GM19099 (cell line): ENCODE results near the gene CAST.

ENCODE experiments used
- POLR2A ChIP-seq: IDR thresholded peaks from 3 replicates; pipeline ENCODE4 v1.6.1; 2011; ENCODE audit warnings: low read depth; ENCODE audit not compliant: insufficient read length; ENCODE audit errors: extremely low read depth

Gene CAST

DNA sequence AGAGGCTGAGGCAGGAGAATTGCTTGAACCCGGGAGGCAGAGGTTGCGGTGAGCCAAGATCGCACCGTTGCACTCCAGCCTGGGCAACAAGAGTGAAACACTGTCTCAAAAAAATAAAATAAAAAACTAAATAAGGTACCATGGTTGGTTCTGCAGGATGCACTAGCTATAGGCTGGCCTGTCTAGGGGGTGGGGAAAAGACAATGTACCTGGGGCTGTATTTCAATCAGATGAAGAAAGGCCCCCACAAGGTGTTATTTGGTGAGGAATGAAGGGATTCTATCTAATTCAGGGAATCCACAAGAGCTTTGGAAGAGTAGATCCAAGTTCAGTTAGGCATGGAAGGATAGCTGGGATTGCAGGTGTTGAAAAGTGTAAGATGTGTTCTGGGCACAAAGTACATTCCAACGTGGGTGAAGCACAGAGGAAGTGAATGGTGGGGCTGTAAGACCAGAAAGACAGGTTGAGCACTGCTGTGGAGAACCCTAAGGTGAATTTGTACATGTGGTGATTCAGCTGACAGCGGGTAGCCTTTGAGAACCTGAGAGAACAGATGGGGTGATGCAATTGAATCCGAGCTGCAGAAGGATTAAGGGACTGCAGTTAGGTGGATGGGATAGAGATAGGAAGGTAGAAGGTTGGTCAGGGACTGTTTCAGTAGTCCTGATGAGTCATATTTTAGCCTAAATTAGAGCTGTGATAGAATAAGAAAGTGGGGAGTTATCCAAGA, 71.8 kb downstream of the CAST start:
- TF ChIP-seq POLR2A, result no peak

- no peak for TF ChIP-seq POLR2A
These were observed 72.7 kb downstream of the CAST start for GRCh38 chr5:96734871-96735325.

GRCh38 chr5:96736937-96737336, 74.8 kb downstream of the CAST start:
- no peak for TF ChIP-seq POLR2A

GRCh38 chr5:96741106-96741505, 78.9 kb downstream of the CAST start:
- TF ChIP-seq POLR2A, result no peak

DNA sequence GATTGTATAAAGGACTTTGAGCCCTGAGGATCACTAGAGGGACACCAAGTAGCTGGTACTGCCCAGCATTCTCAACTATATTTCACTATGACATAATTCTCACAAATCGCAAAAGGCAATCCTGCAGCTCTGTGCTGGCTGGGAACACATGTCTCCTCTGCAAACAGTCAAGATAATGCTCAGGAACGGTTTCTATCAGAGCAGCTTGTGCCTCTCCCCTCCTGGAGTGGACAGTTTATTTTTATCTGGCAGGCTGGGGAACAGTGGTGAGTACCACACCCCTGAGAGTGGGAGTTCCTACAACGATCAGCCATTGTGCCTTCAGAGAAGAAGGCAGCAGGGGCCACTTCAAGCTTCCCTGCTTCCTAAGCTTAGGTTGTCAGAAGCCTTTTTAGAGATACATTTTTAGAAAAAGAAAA, 79.7 kb downstream of the CAST start:
- no peak for TF ChIP-seq POLR2A

DNA sequence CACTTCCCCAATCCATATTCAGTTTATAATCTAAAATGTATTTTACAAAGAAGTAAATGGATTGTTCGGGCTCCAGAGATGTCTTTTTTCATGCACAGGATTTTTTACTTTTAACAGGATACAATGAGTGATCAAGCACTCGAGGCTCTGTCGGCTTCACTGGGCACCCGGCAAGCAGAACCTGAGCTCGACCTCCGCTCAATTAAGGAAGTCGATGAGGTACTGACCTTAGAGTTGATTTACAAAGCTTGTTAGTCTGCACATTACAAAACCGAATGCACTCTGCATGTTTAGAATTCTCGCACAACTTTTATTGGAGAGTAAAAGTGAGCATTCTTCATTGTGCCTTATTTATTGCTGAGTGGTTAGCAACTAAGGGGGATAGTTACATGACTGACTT, 80.4 kb downstream of the CAST start:
- TF ChIP-seq POLR2A, result no peak

- no peak for TF ChIP-seq POLR2A
These were observed 81.0 kb downstream of the CAST start for GRCh38 chr5:96743065-96743768.

- no peak for TF ChIP-seq POLR2A
These were observed 81.6 kb downstream of the CAST start for GRCh38 chr5:96743805-96744204.

- TF ChIP-seq POLR2A, result no peak
These were observed 82.8 kb downstream of the CAST start for GRCh38 chr5:96745025-96745424.

- no peak for TF ChIP-seq POLR2A
These were observed 83.8 kb downstream of the CAST start for GRCh38 chr5:96745844-96746531.

- no peak for TF ChIP-seq POLR2A
These were observed 85.5 kb downstream of the CAST start for GRCh38 chr5:96747720-96748119.

GRCh38 chr5:96750110-96750822, 88.1 kb downstream of the CAST start:
- no peak for TF ChIP-seq POLR2A

- TF ChIP-seq POLR2A, result no peak
These were observed 89.3 kb downstream of the CAST start for GRCh38 chr5:96751203-96752169.
